ENCODE measurements around the gene SDK1. TPM values are rescaled to one million over a fixed set of nuclear protein-coding genes. Genes with fewer than 3 reads are reported as not detected.

The SDK1 gene
- total and polyA plus RNA-seq, 2 experiments from 2014 or later: not detected

DNA sequence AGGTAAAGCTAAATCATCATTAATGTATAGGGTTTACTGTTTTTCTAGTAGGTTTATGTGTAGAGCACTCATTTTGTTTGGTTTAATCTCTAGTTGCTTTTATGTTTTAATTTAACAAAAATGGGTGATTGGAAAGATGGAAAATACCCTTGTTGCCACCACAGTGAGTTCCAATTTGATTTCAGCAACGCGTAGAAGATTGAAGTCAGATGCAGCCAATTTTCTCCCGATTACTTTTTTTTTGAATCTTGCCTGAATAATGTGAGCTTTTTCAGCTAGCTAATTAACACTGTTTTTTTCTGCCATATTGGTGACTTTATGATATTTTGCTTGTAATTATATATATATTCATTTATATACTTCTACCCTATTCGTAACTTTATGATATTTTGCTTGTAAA is 293.8 kb downstream of the SDK1 start:
- TF ChIP-seq EZH2phosphoT487 (IDR thresholded peaks at IDR 0.05; ENCODE audit: insufficient read depth, low read depth): no peak
- TF ChIP-seq EZH2 (IDR thresholded peaks at IDR 0.05; ENCODE audit: insufficient read depth, poor library complexity, severe bottlenecking): no peak
- DNase-seq: no peak
- in situ Hi-C loops (cut with MboI): no loop called here
- no peak overlapping the region for H2AFZ ChIP-seq
- H3K79me2 ChIP-seq (ENCODE audit: insufficient read depth): no peaks in the 10 kb centered on the region
- H3K27ac ChIP-seq: no peak overlapping the region
- H3K4me1 ChIP-seq (ENCODE audit: insufficient read depth): no peaks in the 10 kb centered on the region
- H3K27me3 ChIP-seq (replicated peaks; ENCODE audit: insufficient read depth): no peaks in the 10 kb centered on the region
- H4K20me1 ChIP-seq (ENCODE audit: insufficient read depth): no peaks in the 10 kb centered on the region
- WGBS, 2 experiments (ENCODE audit: low coverage in 1 of 2, low lambda C conversion rate in 2 of 2, missing lambda C conversion rate in 2 of 2): 44 to 58% methylated on average over 4 of the region's 4 CpGs
- no peaks in the 10 kb centered on the region for H3F3A ChIP-seq (ENCODE audit: insufficient read depth)
- no peaks in the 10 kb centered on the region for H3K9me2 ChIP-seq (ENCODE audit: insufficient read depth)
- H3K9me3 ChIP-seq (ENCODE audit: low read depth): no peaks in the 10 kb centered on the region
- no peak overlapping the region for H3K4me2 ChIP-seq (ENCODE audit: unreplicated experiment)
- H3K4me3 ChIP-seq: no peak overlapping the region
- H3K9ac ChIP-seq: no peak overlapping the region
- H3K36me3 ChIP-seq (ENCODE audit: low read depth): no peaks in the 10 kb centered on the region

- TF ChIP-seq EZH2phosphoT487 (IDR thresholded peaks at IDR 0.05; ENCODE audit: insufficient read depth, low read depth): no peak
- no peak for TF ChIP-seq EZH2 (IDR thresholded peaks at IDR 0.05; ENCODE audit: insufficient read depth, poor library complexity, severe bottlenecking)
- no peak overlapping the region for H3K4me2 ChIP-seq (ENCODE audit: unreplicated experiment)
- no peaks in the 10 kb centered on the region for H3F3A ChIP-seq (ENCODE audit: insufficient read depth)
- 36 to 46% methylated on average over 7 of the region's 7 CpGs for WGBS, 2 experiments (ENCODE audit: low coverage in 1 of 2, low lambda C conversion rate in 2 of 2, missing lambda C conversion rate in 2 of 2)
- no peaks in the 10 kb centered on the region for H3K9me3 ChIP-seq (ENCODE audit: low read depth)
- no peak overlapping the region for H3K27ac ChIP-seq
- H3K4me1 ChIP-seq (ENCODE audit: insufficient read depth): no peaks in the 10 kb centered on the region
- no peaks in the 10 kb centered on the region for H4K20me1 ChIP-seq (ENCODE audit: insufficient read depth)
- no peaks in the 10 kb centered on the region for H3K36me3 ChIP-seq (ENCODE audit: low read depth)
- H3K4me3 ChIP-seq: no peak overlapping the region
- H2AFZ ChIP-seq: no peak overlapping the region
- H3K27me3 ChIP-seq (replicated peaks; ENCODE audit: insufficient read depth): no peaks in the 10 kb centered on the region
- H3K9ac ChIP-seq: no peak overlapping the region
- no peaks in the 10 kb centered on the region for H3K9me2 ChIP-seq (ENCODE audit: insufficient read depth)
- in situ Hi-C loops (cut with MboI): no loop called here
- no peak for DNase-seq
- no peaks in the 10 kb centered on the region for H3K79me2 ChIP-seq (ENCODE audit: insufficient read depth)
Measured at GRCh38 chr7:3598854-3599253, 297.8 kb downstream of the SDK1 start.

- WGBS, 2 experiments (ENCODE audit: low coverage in 1 of 2, low lambda C conversion rate in 2 of 2, missing lambda C conversion rate in 2 of 2): 8 to 9% methylated on average over 2 of the region's 2 CpGs
- no peak for DNase-seq
- H3K27me3 ChIP-seq (replicated peaks; ENCODE audit: insufficient read depth): no peaks in the 10 kb centered on the region
- H3K4me1 ChIP-seq (ENCODE audit: insufficient read depth): no peaks in the 10 kb centered on the region
- H2AFZ ChIP-seq: no peak overlapping the region
- no peaks in the 10 kb centered on the region for H4K20me1 ChIP-seq (ENCODE audit: insufficient read depth)
- TF ChIP-seq EZH2 (IDR thresholded peaks at IDR 0.05; ENCODE audit: insufficient read depth, poor library complexity, severe bottlenecking) (no peak), EZH2phosphoT487 (IDR thresholded peaks at IDR 0.05; ENCODE audit: insufficient read depth, low read depth) (no peak)
- no peak overlapping the region for H3K4me3 ChIP-seq
- no peaks in the 10 kb centered on the region for H3F3A ChIP-seq (ENCODE audit: insufficient read depth)
- H3K9me2 ChIP-seq (ENCODE audit: insufficient read depth): no peaks in the 10 kb centered on the region
- H3K4me2 ChIP-seq (ENCODE audit: unreplicated experiment): no peak overlapping the region
- H3K9me3 ChIP-seq (ENCODE audit: low read depth): no peaks in the 10 kb centered on the region
- in situ Hi-C loops (cut with MboI): no loop called here
- no peaks in the 10 kb centered on the region for H3K79me2 ChIP-seq (ENCODE audit: insufficient read depth)
- H3K36me3 ChIP-seq (ENCODE audit: low read depth): no peaks in the 10 kb centered on the region
- H3K9ac ChIP-seq: no peak overlapping the region
- no peak overlapping the region for H3K27ac ChIP-seq
Measured at GRCh38 chr7:3605222-3605621, 304.2 kb downstream of the SDK1 start.

GRCh38 chr7:3606436-3606835 is 305.4 kb downstream of the SDK1 start:
- no peak overlapping the region for H3K4me2 ChIP-seq (ENCODE audit: unreplicated experiment)
- no peaks in the 10 kb centered on the region for H4K20me1 ChIP-seq (ENCODE audit: insufficient read depth)
- H3K4me3 ChIP-seq: no peak overlapping the region
- 53 to 54% methylated on average over 4 of the region's 4 CpGs for WGBS, 2 experiments (ENCODE audit: low coverage in 1 of 2, low lambda C conversion rate in 2 of 2, missing lambda C conversion rate in 2 of 2)
- TF ChIP-seq EZH2phosphoT487 (IDR thresholded peaks at IDR 0.05; ENCODE audit: insufficient read depth, low read depth) (no peak), EZH2 (IDR thresholded peaks at IDR 0.05; ENCODE audit: insufficient read depth, poor library complexity, severe bottlenecking) (no peak)
- no peak overlapping the region for H2AFZ ChIP-seq
- in situ Hi-C loops (cut with MboI): no loop called here
- no peaks in the 10 kb centered on the region for H3K9me3 ChIP-seq (ENCODE audit: low read depth)
- no peaks in the 10 kb centered on the region for H3F3A ChIP-seq (ENCODE audit: insufficient read depth)
- no peak overlapping the region for H3K9ac ChIP-seq
- no peaks in the 10 kb centered on the region for H3K36me3 ChIP-seq (ENCODE audit: low read depth)
- no peaks in the 10 kb centered on the region for H3K4me1 ChIP-seq (ENCODE audit: insufficient read depth)
- no peaks in the 10 kb centered on the region for H3K79me2 ChIP-seq (ENCODE audit: insufficient read depth)
- DNase-seq: no peak
- H3K27me3 ChIP-seq (replicated peaks; ENCODE audit: insufficient read depth): no peaks in the 10 kb centered on the region
- no peaks in the 10 kb centered on the region for H3K9me2 ChIP-seq (ENCODE audit: insufficient read depth)
- H3K27ac ChIP-seq: no peak overlapping the region

DNA sequence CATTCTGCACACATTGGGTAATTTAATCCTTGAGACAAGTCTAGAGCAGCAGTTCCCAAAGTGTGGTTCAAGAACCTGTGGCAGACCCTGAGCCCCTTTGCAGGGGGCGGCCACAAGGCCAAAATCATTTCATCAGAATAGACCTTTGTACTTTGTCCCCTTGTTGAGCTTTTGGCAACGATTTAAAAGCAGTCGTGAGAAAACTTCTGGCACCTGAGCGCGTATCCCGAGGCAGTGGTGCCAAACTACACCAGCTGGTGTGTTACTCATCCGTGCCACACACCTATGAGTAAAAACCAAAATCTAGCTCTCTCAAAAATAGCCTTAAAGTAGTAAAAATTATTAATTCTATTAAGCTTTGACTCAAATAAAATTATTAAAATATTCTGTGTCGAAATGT is 306.8 kb downstream of the SDK1 start:
- H3K4me2 ChIP-seq (ENCODE audit: unreplicated experiment): no peak overlapping the region
- in situ Hi-C loops (cut with MboI): no loop called here
- H3K4me1 ChIP-seq (ENCODE audit: insufficient read depth): no peaks in the 10 kb centered on the region
- no peaks in the 10 kb centered on the region for H3K36me3 ChIP-seq (ENCODE audit: low read depth)
- H3K9ac ChIP-seq: no peak overlapping the region
- 56 to 59% methylated on average over 8 of the region's 8 CpGs for WGBS, 2 experiments (ENCODE audit: low coverage in 1 of 2, low lambda C conversion rate in 2 of 2, missing lambda C conversion rate in 2 of 2)
- H4K20me1 ChIP-seq (ENCODE audit: insufficient read depth): no peaks in the 10 kb centered on the region
- no peak overlapping the region for H3K27ac ChIP-seq
- H2AFZ ChIP-seq: no peak overlapping the region
- H3K79me2 ChIP-seq (ENCODE audit: insufficient read depth): no peaks in the 10 kb centered on the region
- H3K4me3 ChIP-seq: no peak overlapping the region
- no peaks in the 10 kb centered on the region for H3K9me2 ChIP-seq (ENCODE audit: insufficient read depth)
- TF ChIP-seq EZH2phosphoT487 (IDR thresholded peaks at IDR 0.05; ENCODE audit: insufficient read depth, low read depth) (no peak), EZH2 (IDR thresholded peaks at IDR 0.05; ENCODE audit: insufficient read depth, poor library complexity, severe bottlenecking) (no peak)
- no peak for DNase-seq
- H3K9me3 ChIP-seq (ENCODE audit: low read depth): no peaks in the 10 kb centered on the region
- no peaks in the 10 kb centered on the region for H3K27me3 ChIP-seq (replicated peaks; ENCODE audit: insufficient read depth)
- no peaks in the 10 kb centered on the region for H3F3A ChIP-seq (ENCODE audit: insufficient read depth)

All from GM23248 (cell line).